Aorta (tissue), 5 donors: ENCODE results near the gene LRPAP1. TPM values are rescaled to one million over a fixed set of nuclear protein-coding genes. Genes with fewer than 3 reads are reported as not detected.
"Not testable (repeated sequence)": the region's sequence is repeated elsewhere in the genome, so short reads cannot be mapped to it uniquely, and the experiment has no call there.

Experiments
- ATAC-seq: fragments of 200-7000 bp; cut with Tn5 transposase; one replicate; pipeline ENCODE4 v1.9.1; 2022; ENCODE audit warnings: moderate library complexity; ENCODE audit not compliant: low FRiP score
- DNase-seq, 2 donors: peaks; one replicate each; pipeline ENCODE4 v3.0.0-alpha.2; 2020
- H3K27ac ChIP-seq, 2 donors: one replicate each; pipeline ENCODE4 v1.5.1; 2013; ENCODE audit warnings: low read length in 2 of 2, mild to moderate bottlenecking in 2 of 2, moderate library complexity in 2 of 2, control low read depth in 1 of 2, inconsistent platforms in 1 of 2, low read depth in 1 of 2
- H3K27me3 ChIP-seq, 2 donors: one replicate each; pipeline ENCODE4 v1.6.1; 2013; ENCODE audit warnings: control low read depth in 1 of 2, low read length in 1 of 2, mild to moderate bottlenecking in 1 of 2, moderate library complexity in 1 of 2; ENCODE audit not compliant: insufficient read depth in 2 of 2, control insufficient read depth in 1 of 2
- H3K36me3 ChIP-seq, 2 donors: one replicate each; pipeline ENCODE4 v1.6.1; 2013; ENCODE audit warnings: control low read depth in 1 of 2, low read length in 1 of 2, mild to moderate bottlenecking in 1 of 2; ENCODE audit not compliant: insufficient read depth in 2 of 2, control insufficient read depth in 1 of 2
- H3K4me1 ChIP-seq, 2 donors: one replicate each; pipeline ENCODE4 v1.6.1; 2013; ENCODE audit warnings: low read length in 2 of 2, control low read depth in 1 of 2, mild to moderate bottlenecking in 1 of 2, moderate library complexity in 1 of 2; ENCODE audit not compliant: insufficient read depth in 2 of 2, control insufficient read depth in 1 of 2
- H3K4me3 ChIP-seq, 2 donors: one replicate each; pipeline ENCODE4 v1.5.1; 2013; ENCODE audit warnings: low read length in 2 of 2, control low read depth in 1 of 2, mild to moderate bottlenecking in 1 of 2
- H3K9me3 ChIP-seq: one replicate; pipeline ENCODE4 v1.6.1; 2013; ENCODE audit warnings: mild to moderate bottlenecking, low read length; ENCODE audit not compliant: control insufficient read depth
- WGBS, 2 donors: extraction: QIAGEN DNeasy Blood & Tissue Kit; methylation state at CpG; one replicate each; pipeline ENCODE4 v1.1.7; 2013; 5-methylcytosine and 5-hydroxymethylcytosine counted together
- intact Hi-C, 2 donors: fragments of 100-400 bp; cut with DNase I; formaldehyde crosslinking; loops; one replicate each; pipeline versions ENCODE4 v1.14.2 to v1.15.0; 2022
- polyA plus RNA-seq, 2 donors: library from polyadenylated mRNA; stranded (reverse); fragments of 200-250 nt; gene quantifications; one replicate each; pipeline ENCODE4 v1.2.3, GENCODE V29; 2013
- total RNA-seq, 2 donors: library from RNA; stranded (reverse); fragmentation: NEBNext Ultra II Directional; extraction: Animal tissue kit (Norgen Biotek cat#: 25700); gene quantifications; one replicate each; pipeline ENCODE4 v1.2.1, GENCODE V29; 2021
- donor health status: healthy with polysubstance abuse.
- donor health status: Bipolar disorder and iron deficiency.
- donor health status: DM: no; HTN: no; CAD: no.
- donor health status: DM: no; HTN: no; CAD: no.
- donor health status: DM: yes; HTN: yes; CAD: no.

Gene LRPAP1
- total and polyA plus RNA-seq, 4 donors = 95.4 to 196 (median 132) TPM

DNA sequence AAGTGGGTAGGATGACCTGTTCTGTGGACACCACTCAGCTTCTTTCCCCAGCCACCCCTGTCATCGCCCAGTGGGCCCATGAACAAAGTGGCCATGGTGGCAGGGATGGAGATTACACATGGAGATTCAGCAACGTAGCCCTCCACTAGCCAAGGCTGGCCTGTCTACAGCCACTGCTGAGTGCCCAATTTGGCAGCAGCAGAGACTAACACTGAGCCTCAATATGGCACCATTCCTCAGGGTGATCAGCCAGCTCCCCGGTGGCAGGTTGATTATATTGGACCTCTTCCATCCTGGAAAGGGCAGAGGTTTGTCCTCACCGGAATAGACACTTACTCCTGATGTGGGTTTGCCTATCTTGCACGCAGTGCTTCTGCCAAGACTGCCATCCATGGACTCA is 73.1 kb downstream of the LRPAP1 start:
- H3K4me3 ChIP-seq, H3K9me3 ChIP-seq, ATAC-seq, H3K27ac ChIP-seq, H3K4me1 ChIP-seq, DNase-seq, H3K27me3 ChIP-seq, intact Hi-C loops, H3K36me3 ChIP-seq: not testable (repeated sequence)
- 50 to 51% methylated on average over 5 of the region's 5 CpGs for WGBS, 2 donors

DNA sequence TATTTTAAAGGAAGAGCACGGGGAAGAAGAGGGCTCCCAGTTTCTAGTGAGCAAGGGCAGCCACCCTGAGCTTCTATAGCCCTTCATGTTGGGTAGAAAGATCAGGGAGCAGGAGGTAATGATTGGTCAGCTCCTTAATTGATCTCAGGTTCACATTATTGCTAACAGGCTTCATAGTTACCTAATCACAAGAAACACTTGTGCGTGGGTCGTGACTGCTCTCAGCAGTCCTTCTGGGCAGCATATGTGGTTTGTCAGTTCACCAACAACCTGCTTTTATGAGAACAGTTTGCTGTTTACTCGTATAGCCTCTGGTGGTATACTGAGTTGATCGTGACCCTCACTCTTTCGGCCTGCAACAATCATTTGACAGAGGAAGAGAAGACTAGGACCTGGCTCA is 73.9 kb downstream of the LRPAP1 start:
- H3K4me3 ChIP-seq = no peak overlapping the region
- DNase-seq = no peak
- intact Hi-C loops = no loop called here
- peaks cover 0 to 2% of the 10 kb centered on the region in 2 donors for H3K4me1 ChIP-seq
- no peak for ATAC-seq
- H3K27ac ChIP-seq = no peak overlapping the region
- 94 to 95% methylated on average over 6 of the region's 6 CpGs for WGBS, 2 donors
- H3K27me3 ChIP-seq = no peaks in the 10 kb centered on the region
- H3K36me3 ChIP-seq = no peaks in the 10 kb centered on the region
- no peaks in the 10 kb centered on the region for H3K9me3 ChIP-seq

DNA sequence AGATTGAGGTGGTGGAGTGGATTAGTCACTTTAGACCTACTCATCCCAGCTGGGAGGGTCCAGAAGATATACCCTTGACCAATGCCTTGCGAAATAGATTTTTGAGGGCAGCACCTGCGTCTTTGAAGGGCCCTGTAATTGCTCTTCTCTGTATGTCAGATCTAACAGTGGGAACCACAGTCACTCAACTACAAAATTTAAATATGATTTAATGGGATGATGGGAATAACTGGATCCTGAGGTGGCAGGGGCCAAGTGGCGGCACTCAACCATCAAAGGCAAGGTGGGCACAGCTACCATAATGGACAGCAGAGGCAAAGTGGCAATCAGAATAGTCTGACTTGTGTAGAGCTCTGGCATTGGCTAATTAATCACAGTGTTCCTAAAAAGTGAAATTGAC is 76.6 kb downstream of the LRPAP1 start:
- WGBS, 2 donors = 86 to 87% methylated on average over 3 of the region's 3 CpGs
- DNase-seq, H3K27ac ChIP-seq, H3K27me3 ChIP-seq, H3K36me3 ChIP-seq, H3K9me3 ChIP-seq, H3K4me3 ChIP-seq, H3K4me1 ChIP-seq, intact Hi-C loops, ATAC-seq: not testable (repeated sequence)

Other genes with a start within 250 kb of the LRPAP1 start
- gene RGS12, start 239.4 kb downstream of the LRPAP1 start, total RNA-seq = 10 to 100 TPM; 23.9 to 40.4 TPM
- 10 to 100 TPM; 10.3 to 28.2 TPM for gene RGS12, start 239.4 kb downstream of the LRPAP1 start, polyA plus RNA-seq
- gene HGFAC, start 90.5 kb downstream of the LRPAP1 start, total RNA-seq = under 1 TPM; 0.18 to 0.49 TPM
- gene HGFAC, start 90.5 kb downstream of the LRPAP1 start, polyA plus RNA-seq = 1 to 10 TPM; 1.5 to 2.1 TPM
- 1 to 10 TPM; 3.3 to 9.1 TPM for gene DOK7, start 69.1 kb downstream of the LRPAP1 start, total RNA-seq
- 1 to 10 TPM; 4.3 to 5.1 TPM for gene DOK7, start 69.1 kb downstream of the LRPAP1 start, polyA plus RNA-seq
- 10 to 100 TPM; 36.4 to 72.2 TPM for gene ADRA2C, start 234.0 kb upstream of the LRPAP1 start, total RNA-seq
- 10 to 100 TPM in 1 of 2 donors, 1 to 10 TPM in 1; 9.6 to 49.0 TPM for gene ADRA2C, start 234.0 kb upstream of the LRPAP1 start, polyA plus RNA-seq